Nephron progenitor cell (in vitro differentiated cells): Measurements from ENCODE around the gene CCN5.
"Not testable (repeated sequence)": the region's sequence is repeated elsewhere in the genome, so short reads cannot be mapped to it uniquely, and the experiment has no call there.

Experiments
- DNase-seq: peaks from one replicate; pipeline ENCODE4 v3.0.0; 2021
- H3K27ac Mint-ChIP-seq: 2 replicates; pipeline ENCODE4 v1.8.0; 2021; ENCODE audit warnings: mild to moderate bottlenecking, moderate library complexity, mixed read lengths
- H3K27me3 Mint-ChIP-seq: 2 replicates; pipeline ENCODE4 v1.8.0; 2021; ENCODE audit warnings: mild to moderate bottlenecking, low read depth, mixed read lengths; ENCODE audit not compliant: poor library complexity
- H3K36me3 Mint-ChIP-seq: 2 replicates; pipeline ENCODE4 v1.8.0; 2021; ENCODE audit warnings: low read depth, mixed read lengths
- H3K4me1 Mint-ChIP-seq: 2 replicates; pipeline ENCODE4 v1.8.0; 2021; ENCODE audit warnings: mixed read lengths
- H3K4me3 Mint-ChIP-seq: 2 replicates; pipeline ENCODE4 v1.8.0; 2021; ENCODE audit warnings: mild to moderate bottlenecking, moderate library complexity, mixed read lengths
- H3K9me3 Mint-ChIP-seq: 2 replicates; pipeline ENCODE4 v1.8.0; 2021; ENCODE audit warnings: mild to moderate bottlenecking, moderate library complexity, mixed read lengths
- CTCF ChIP-seq: fragments of 200-600 bp; sonication (generic); IDR thresholded peaks from 2 replicates; pipeline ENCODE4 v1.5.0; 2021; ENCODE audit warnings: antibody characterized with exemption

The CCN5 gene

GRCh38 chr20:44694159-44694558 is 21.0 kb upstream of the CCN5 start:
- H3K4me1 Mint-ChIP-seq: no peaks in the 10 kb centered on the region
- H3K4me3 Mint-ChIP-seq: no peak overlapping the region
- no peak overlapping the region for H3K27ac Mint-ChIP-seq
- DNase-seq: no peak
- peaks cover 12% of the 10 kb centered on the region for H3K27me3 Mint-ChIP-seq
- TF ChIP-seq CTCF: no peak
- peaks cover 4% of the 10 kb centered on the region for H3K9me3 Mint-ChIP-seq
- no peaks in the 10 kb centered on the region for H3K36me3 Mint-ChIP-seq

- H3K27ac Mint-ChIP-seq: no peak overlapping the region
- H3K36me3 Mint-ChIP-seq: no peaks in the 10 kb centered on the region
- H3K27me3 Mint-ChIP-seq: peaks cover 13% of the 10 kb centered on the region
- DNase-seq: no peak
- no peak overlapping the region for H3K4me3 Mint-ChIP-seq
- no peaks in the 10 kb centered on the region for H3K4me1 Mint-ChIP-seq
- peaks cover 4% of the 10 kb centered on the region for H3K9me3 Mint-ChIP-seq
- TF ChIP-seq CTCF: no peak
Observed at GRCh38 chr20:44695295-44695673, 19.9 kb upstream of the CCN5 start.

GRCh38 chr20:44695674-44696300 is 19.4 kb upstream of the CCN5 start:
- peaks cover 3% of the 10 kb centered on the region for H3K4me1 Mint-ChIP-seq
- H3K36me3 Mint-ChIP-seq: no peaks in the 10 kb centered on the region
- H3K4me3 Mint-ChIP-seq: no peak overlapping the region
- H3K27me3 Mint-ChIP-seq: peaks cover 13% of the 10 kb centered on the region
- DNase-seq: no peak
- peaks cover 4% of the 10 kb centered on the region for H3K9me3 Mint-ChIP-seq
- H3K27ac Mint-ChIP-seq: no peak overlapping the region
- no peak for TF ChIP-seq CTCF

- Mint-ChIP-seq H3K27ac (no peak overlapping the region), H3K9me3 (peaks cover under 1% of the 10 kb centered on the region), H3K4me1 (peaks cover 9% of the 10 kb centered on the region), H3K4me3 (no peak overlapping the region), H3K27me3 (peaks cover 13% of the 10 kb centered on the region), H3K36me3 (no peaks in the 10 kb centered on the region)
- TF ChIP-seq CTCF: no peak
- DNase-seq: no peak
Observed at GRCh38 chr20:44696315-44696714, 18.9 kb upstream of the CCN5 start.

- not testable (repeated sequence) for H3K4me3 Mint-ChIP-seq, H3K27ac Mint-ChIP-seq, H3K36me3 Mint-ChIP-seq, DNase-seq, H3K9me3 Mint-ChIP-seq
- Mint-ChIP-seq H3K27me3 (peaks cover 13% of the 10 kb centered on the region), H3K4me1 (peaks cover 16% of the 10 kb centered on the region)
Observed at GRCh38 chr20:44697041-44697440, 18.1 kb upstream of the CCN5 start.

- Mint-ChIP-seq H3K36me3 (no peaks in the 10 kb centered on the region), H3K4me1 (peaks cover 24% of the 10 kb centered on the region), H3K27ac (no peak overlapping the region), H3K27me3 (peaks cover 11% of the 10 kb centered on the region), H3K4me3 (no peak overlapping the region), H3K9me3 (no peaks in the 10 kb centered on the region)
- no peak for DNase-seq
- no peak for TF ChIP-seq CTCF
Observed at GRCh38 chr20:44698351-44698750, 16.8 kb upstream of the CCN5 start.
